ENCODE results near the gene GPR42. TPM values are rescaled to one million over a fixed set of nuclear protein-coding genes. Genes with fewer than 3 reads are reported as not detected.

GPR42 gene
- total RNA-seq, 1 experiment from 2014 or later = not detected

DNA sequence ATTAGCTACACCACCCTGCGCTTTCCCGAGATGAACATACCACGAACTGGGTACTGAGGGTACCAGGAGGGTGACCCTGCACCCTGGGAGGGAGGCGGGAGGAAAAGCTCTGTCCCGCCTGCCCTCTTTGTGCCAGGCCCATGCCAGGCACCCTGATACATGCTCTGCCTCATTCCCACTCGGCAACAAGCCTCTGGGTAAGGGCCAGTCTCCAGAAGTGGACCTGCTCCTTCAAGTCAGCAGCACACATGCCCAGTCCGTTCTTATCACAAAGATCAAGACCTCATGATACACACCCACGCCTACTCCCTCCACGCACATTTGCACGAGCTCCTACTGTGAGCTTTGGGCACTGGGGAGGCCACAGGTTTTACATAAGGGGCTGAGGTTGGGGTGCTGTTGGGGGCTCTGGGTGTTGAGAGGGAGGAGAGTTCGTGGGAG lies 25.2 kb upstream of the GPR42 start:
- Histone ChIP-seq H2AFZ (ENCODE audit: low read depth, low read length, poor library complexity, severe bottlenecking) (no peak overlapping the region), H3K4me2 (ENCODE audit: low read length) (no peak overlapping the region), H3K9me2 (ENCODE audit: insufficient read depth) (no peaks in the 10 kb centered on the region), H3K79me2 (ENCODE audit: insufficient read depth, low read length) (no peaks in the 10 kb centered on the region), H3K27me3 (ENCODE audit: insufficient read depth, low read length) (no peaks in the 10 kb centered on the region), H3K9ac (ENCODE audit: low read length) (no peak overlapping the region), H3K9me3 (ENCODE audit: control insufficient read depth in 1 of 2, insufficient read depth in 1 of 2, low read depth in 1 of 2, low read length in 2 of 2) (no peaks in the 10 kb centered on the region), H3K36me3 (ENCODE audit: control insufficient read depth in 1 of 2, insufficient read depth in 2 of 2, low read length in 2 of 2) (no peaks in the 10 kb centered on the region), H3K4me1 (ENCODE audit: control insufficient read depth in 1 of 2, insufficient read depth in 2 of 2, low read length in 2 of 2) (no peaks in the 10 kb centered on the region), H3K4me3 (replicated peaks in 1 of 2; ENCODE audit: low read depth in 1 of 2, low read length in 2 of 2) (no peak overlapping the region), H4K20me1 (ENCODE audit: insufficient read depth) (no peaks in the 10 kb centered on the region), H3K27ac (ENCODE audit: low read depth, low read length) (no peak overlapping the region)
- ChIA-PET RAD21 (ENCODE audit: low non-redundant PET in 1 of 2, low total read pairs in 2 of 2, uncharacterized antibody in 2 of 2, unreplicated experiment in 2 of 2) (interaction anchor here in 1 of 2 experiments (1.3 kb wide), 1 partner anchor 123 kb away, joined by 5 read pairs; no protein-coding TSS in a partner anchor), CTCF (interaction anchor here (1.4 kb wide), 1 partner anchor 149 kb away, joined by 3 read pairs; no protein-coding TSS in a partner anchor), POLR2A (no interaction called here)
- ATAC-seq (no peak), DNase-seq (ENCODE audit: low read depth, low spot score) (no peak)
- no TSS peak for BruUV-seq (replicated peaks)
- no peak for TF ChIP-seq FOSL1 (IDR thresholded peaks at IDR 0.05; ENCODE audit: low read depth)
- TF ChIP-seq, protein P1, sequence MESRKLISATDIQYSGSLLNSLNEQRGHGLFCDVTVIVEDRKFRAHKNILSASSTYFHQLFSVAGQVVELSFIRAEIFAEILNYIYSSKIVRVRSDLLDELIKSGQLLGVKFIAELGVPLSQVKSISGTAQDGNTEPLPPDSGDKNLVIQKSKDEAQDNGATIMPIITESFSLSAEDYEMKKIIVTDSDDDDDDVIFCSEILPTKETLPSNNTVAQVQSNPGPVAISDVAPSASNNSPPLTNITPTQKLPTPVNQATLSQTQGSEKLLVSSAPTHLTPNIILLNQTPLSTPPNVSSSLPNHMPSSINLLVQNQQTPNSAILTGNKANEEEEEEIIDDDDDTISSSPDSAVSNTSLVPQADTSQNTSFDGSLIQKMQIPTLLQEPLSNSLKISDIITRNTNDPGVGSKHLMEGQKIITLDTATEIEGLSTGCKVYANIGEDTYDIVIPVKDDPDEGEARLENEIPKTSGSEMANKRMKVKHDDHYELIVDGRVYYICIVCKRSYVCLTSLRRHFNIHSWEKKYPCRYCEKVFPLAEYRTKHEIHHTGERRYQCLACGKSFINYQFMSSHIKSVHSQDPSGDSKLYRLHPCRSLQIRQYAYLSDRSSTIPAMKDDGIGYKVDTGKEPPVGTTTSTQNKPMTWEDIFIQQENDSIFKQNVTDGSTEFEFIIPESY (IDR thresholded peaks at IDR 0.05; ENCODE audit: extremely low read depth, insufficient replicate concordance, low read length) = no peak
- TF ChIP-seq CBX3 (IDR thresholded peaks at IDR 0.05; ENCODE audit: low read depth) = no peak
- no peak for TF ChIP-seq EZH2 (IDR thresholded peaks at IDR 0.05)
- TF ChIP-seq, protein P2, sequence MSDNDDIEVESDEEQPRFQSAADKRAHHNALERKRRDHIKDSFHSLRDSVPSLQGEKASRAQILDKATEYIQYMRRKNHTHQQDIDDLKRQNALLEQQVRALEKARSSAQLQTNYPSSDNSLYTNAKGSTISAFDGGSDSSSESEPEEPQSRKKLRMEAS (IDR thresholded peaks at IDR 0.05) = no peak
- no peak for TF ChIP-seq YY1 (IDR thresholded peaks at IDR 0.05; ENCODE audit: extremely low read depth, insufficient replicate concordance, low read depth, low read length)
- TF ChIP-seq ZFX (IDR thresholded peaks at IDR 0.05) = no peak
- TF ChIP-seq SRF (IDR thresholded peaks at IDR 0.05; ENCODE audit: low read depth) = no peak
- TF ChIP-seq JUND (IDR thresholded peaks at IDR 0.05) = no peak
- TF ChIP-seq ATF3 (IDR thresholded peaks at IDR 0.05) = no peak
- TF ChIP-seq SIN3A (IDR thresholded peaks at IDR 0.05; ENCODE audit: low read depth) = no peak
- no peak for TF ChIP-seq EGR1 (IDR thresholded peaks at IDR 0.05; ENCODE audit: low read depth)
- TF ChIP-seq CEBPB (IDR thresholded peaks at IDR 0.05; ENCODE audit: low read depth) = no peak
- no peak for TF ChIP-seq TCF7L2 (IDR thresholded peaks at IDR 0.05; ENCODE audit: borderline replicate concordance, extremely low read depth, insufficient read depth, insufficient read length)
- TF ChIP-seq SP1 (IDR thresholded peaks at IDR 0.05; ENCODE audit: low read depth) = no peak
- no peak for TF ChIP-seq EZH2phosphoT487 (IDR thresholded peaks at IDR 0.05; ENCODE audit: borderline replicate concordance)
- TF ChIP-seq POLR2AphosphoS5 (IDR thresholded peaks at IDR 0.05; ENCODE audit: low read depth, low read length) = no peak
- intact Hi-C loops (cut with micrococcal nuclease) = no loop called here
